Caco-2 (cell line): ENCODE measurements around the gene SDK2. TPM values are rescaled to one million over a fixed set of nuclear protein-coding genes. Genes with fewer than 3 reads are reported as not detected.

Experiments used
- BruUV-seq: library from RNA; stranded (reverse); fragments of 400-500 nt; replicated peaks from 2 replicates; lab custom pipeline; 2021; lab: Mats Ljungman, UMichigan
- CTCF ChIA-PET: fragments of 300-600 bp; sonication (Branson Sonifier 250); formaldehyde crosslinking; loops from one replicate; lab custom pipeline; 2022; ENCODE audit warnings: antibody characterized with exemption; lab: Charles Lee
- POLR2A ChIA-PET: fragments of 300-600 bp; sonication (Branson Sonifier 250); formaldehyde crosslinking; loops from one replicate; lab custom pipeline; 2022; ENCODE audit warnings: antibody characterized with exemption; lab: Charles Lee
- DNase-seq, 2 experiments: peaks; one replicate each; pipeline versions ENCODE4 v3.0.0 to v3.0.0-alpha.2; 2020 to 2022
- H3K27me3 ChIP-seq: replicated peaks from 2 replicates; pipeline ENCODE4 v1.6.0; 2011; ENCODE audit warnings: low read length; ENCODE audit not compliant: control insufficient read depth, insufficient read depth
- H3K36me3 ChIP-seq: 2 replicates; pipeline ENCODE4 v1.5.1; 2011; ENCODE audit warnings: low read length; ENCODE audit not compliant: control insufficient read depth, insufficient read depth
- H3K4me1 ChIP-seq: fragments of 250-450 bp; sonication (Bioruptor Pico); 2 replicates; pipeline ENCODE4 v1.5.1; 2020; ENCODE audit warnings: mild to moderate bottlenecking
- H3K4me3 ChIP-seq: 2 replicates; pipeline ENCODE4 v1.5.1; 2011; ENCODE audit warnings: low read depth, mild to moderate bottlenecking, control low read depth, low read length
- H3K9me3 ChIP-seq: fragments of 250-450 bp; sonication (Bioruptor Pico); 2 replicates; pipeline ENCODE4 v1.5.1; 2020; ENCODE audit warnings: mild to moderate bottlenecking, moderate library complexity
- H3K27ac Mint-ChIP-seq: one replicate; pipeline ENCODE4 v1.8.0; 2022; ENCODE audit warnings: mixed read lengths; ENCODE audit not compliant: unreplicated experiment
- H3K27me3 Mint-ChIP-seq: one replicate; pipeline ENCODE4 v1.8.0; 2022; ENCODE audit warnings: mixed read lengths; ENCODE audit not compliant: insufficient read depth, unreplicated experiment
- H3K36me3 Mint-ChIP-seq: one replicate; pipeline ENCODE4 v1.8.0; 2022; ENCODE audit warnings: mild to moderate bottlenecking, mixed read lengths; ENCODE audit not compliant: insufficient read depth, unreplicated experiment
- H3K4me1 Mint-ChIP-seq: one replicate; pipeline ENCODE4 v1.8.0; 2022; ENCODE audit warnings: low read depth, mixed read lengths; ENCODE audit not compliant: unreplicated experiment
- H3K4me3 Mint-ChIP-seq: one replicate; pipeline ENCODE4 v1.8.0; 2022; ENCODE audit warnings: mild to moderate bottlenecking, moderate library complexity, mixed read lengths; ENCODE audit not compliant: unreplicated experiment
- H3K9me3 Mint-ChIP-seq: one replicate; pipeline ENCODE4 v1.8.0; 2022; ENCODE audit warnings: mixed read lengths; ENCODE audit not compliant: unreplicated experiment
- intact Hi-C: fragments of 100-400 bp; cut with micrococcal nuclease; formaldehyde crosslinking; loops from one replicate; pipeline ENCODE4 v1.10.0; 2022; ENCODE audit not compliant: unreplicated experiment
- total RNA-seq: library from RNA; stranded (reverse); gene quantifications from 2 replicates; pipeline ENCODE4 v1.2.3, GENCODE V29; 2022
- TF ChIP-seq, protein P1 (sequence below), 2 experiments: fragments of 200-600 bp in 1 of 2; IDR thresholded peaks; 1 replicate in 1 of 2; 2 replicates in 1 of 2; pipeline versions ENCODE4 v1.5.1 to v1.8.0; 2011 to 2022; ENCODE audit warnings: antibody characterized with exemption in 1 of 2, control low read depth in 1 of 2, inconsistent platforms in 1 of 2, low read depth in 1 of 2, low read length in 1 of 2, mild to moderate bottlenecking in 1 of 2, moderate library complexity in 1 of 2; ENCODE audit not compliant: insufficient read depth in 1 of 2, severe bottlenecking in 1 of 2, unreplicated experiment in 1 of 2

Gene SDK2
- total RNA-seq, 1 experiment from 2014 or later = 0.09 TPM

DNA sequence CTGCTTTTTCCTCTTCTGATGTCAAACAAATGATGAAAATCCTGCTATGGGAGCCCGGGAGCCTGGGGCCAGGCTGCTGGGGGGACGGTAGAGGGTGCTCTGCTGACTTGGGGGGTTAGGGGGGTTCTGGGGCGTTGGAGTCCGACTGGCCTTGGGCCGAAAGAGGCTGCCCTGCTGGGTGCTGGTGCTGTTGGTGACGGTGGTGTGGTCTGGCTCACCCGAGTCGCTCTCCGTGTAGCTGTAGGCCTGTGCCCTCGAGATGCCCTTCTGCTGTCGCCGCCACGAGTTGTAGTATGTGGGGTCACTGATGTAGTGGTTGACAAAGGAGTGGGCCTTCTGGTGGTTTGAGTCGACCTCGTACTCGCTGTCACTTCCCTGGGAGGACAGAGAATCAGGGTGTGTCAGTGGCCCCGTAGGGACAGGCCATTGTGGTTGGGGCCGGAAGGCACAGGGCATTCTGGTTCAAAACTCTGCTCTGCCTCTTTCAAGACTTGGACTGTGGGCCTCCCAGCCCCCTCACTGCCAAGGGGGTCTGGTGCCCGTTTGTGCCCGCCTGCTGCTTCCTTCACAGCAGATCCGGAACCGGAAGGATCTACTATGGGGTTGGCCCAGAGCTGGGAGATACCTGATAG is 305.6 kb downstream of the SDK2 start:
- Histone ChIP-seq H3K36me3 (no peaks in the 10 kb centered on the region), H3K4me1 (no peaks in the 10 kb centered on the region), H3K9me3 (no peaks in the 10 kb centered on the region), H3K4me3 (no peak overlapping the region), H3K27me3 (no peaks in the 10 kb centered on the region)
- no peak overlapping the region for H3K4me3 Mint-ChIP-seq
- no peak overlapping the region for H3K27ac Mint-ChIP-seq
- TF ChIP-seq, protein P1, sequence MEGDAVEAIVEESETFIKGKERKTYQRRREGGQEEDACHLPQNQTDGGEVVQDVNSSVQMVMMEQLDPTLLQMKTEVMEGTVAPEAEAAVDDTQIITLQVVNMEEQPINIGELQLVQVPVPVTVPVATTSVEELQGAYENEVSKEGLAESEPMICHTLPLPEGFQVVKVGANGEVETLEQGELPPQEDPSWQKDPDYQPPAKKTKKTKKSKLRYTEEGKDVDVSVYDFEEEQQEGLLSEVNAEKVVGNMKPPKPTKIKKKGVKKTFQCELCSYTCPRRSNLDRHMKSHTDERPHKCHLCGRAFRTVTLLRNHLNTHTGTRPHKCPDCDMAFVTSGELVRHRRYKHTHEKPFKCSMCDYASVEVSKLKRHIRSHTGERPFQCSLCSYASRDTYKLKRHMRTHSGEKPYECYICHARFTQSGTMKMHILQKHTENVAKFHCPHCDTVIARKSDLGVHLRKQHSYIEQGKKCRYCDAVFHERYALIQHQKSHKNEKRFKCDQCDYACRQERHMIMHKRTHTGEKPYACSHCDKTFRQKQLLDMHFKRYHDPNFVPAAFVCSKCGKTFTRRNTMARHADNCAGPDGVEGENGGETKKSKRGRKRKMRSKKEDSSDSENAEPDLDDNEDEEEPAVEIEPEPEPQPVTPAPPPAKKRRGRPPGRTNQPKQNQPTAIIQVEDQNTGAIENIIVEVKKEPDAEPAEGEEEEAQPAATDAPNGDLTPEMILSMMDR (IDR thresholded peaks at IDR 0.05; ENCODE audit: insufficient read depth in 1 of 2, low read depth in 1 of 2, low read length in 1 of 2, severe bottlenecking in 1 of 2, unreplicated experiment in 1 of 2) = no peak
- H3K4me1 Mint-ChIP-seq = no peaks in the 10 kb centered on the region
- ChIA-PET POLR2A (no interaction called here), CTCF (interaction anchor here (1.1 kb wide), 1 partner anchor 11 kb away, joined by 3 read pairs; no protein-coding TSS in a partner anchor)
- H3K9me3 Mint-ChIP-seq = no peaks in the 10 kb centered on the region
- H3K36me3 Mint-ChIP-seq = no peaks in the 10 kb centered on the region
- no peak for DNase-seq
- intact Hi-C loops = no loop called here
- BruUV-seq = no TSS peak
- H3K27me3 Mint-ChIP-seq = no peaks in the 10 kb centered on the region

DNA sequence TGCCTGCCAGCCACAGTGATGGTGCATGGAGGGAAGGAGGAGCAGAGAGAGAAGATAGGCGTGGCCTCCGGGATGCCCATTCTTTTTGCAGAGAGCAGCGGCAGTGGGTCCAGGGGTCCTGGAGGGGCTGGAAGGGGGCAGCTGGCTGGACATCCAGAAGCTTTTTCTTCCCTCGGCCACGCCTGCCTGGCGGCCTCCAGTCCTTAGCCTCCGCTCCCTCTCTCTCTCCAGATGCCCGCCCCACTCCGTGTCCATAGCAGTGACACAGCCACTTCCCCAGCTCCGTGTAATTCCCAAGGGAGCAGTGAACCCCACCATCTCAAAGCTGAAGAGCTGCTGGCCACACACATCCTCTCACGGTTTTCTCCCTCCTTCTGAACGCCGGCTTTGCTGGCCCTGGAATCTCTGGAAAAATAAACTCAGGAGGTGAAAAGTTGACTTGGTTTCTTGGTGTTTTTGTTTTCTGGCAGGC is 306.2 kb downstream of the SDK2 start:
- CTCF ChIA-PET = no interaction called here

DNA sequence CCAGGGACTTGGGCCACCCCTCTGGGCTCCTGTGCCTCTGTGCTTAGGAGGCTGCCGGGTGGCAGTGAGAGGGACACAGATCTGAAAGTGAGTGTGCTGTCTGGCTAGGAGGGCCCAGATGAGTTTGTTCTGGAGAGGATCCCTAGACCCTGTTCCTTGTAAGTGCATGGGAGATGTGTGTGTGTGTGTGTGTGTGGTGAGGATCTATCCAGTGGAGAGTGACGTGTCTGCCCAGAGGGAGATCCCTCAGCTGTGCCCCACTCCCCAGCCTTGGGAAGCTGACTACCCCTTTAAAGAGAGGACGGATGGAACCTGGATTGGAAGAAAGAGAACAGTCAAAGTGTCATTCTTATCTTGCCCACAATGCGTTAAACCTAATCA is 306.9 kb downstream of the SDK2 start:
- H3K9me3 Mint-ChIP-seq = no peaks in the 10 kb centered on the region
- H3K4me3 Mint-ChIP-seq = no peak overlapping the region
- no peaks in the 10 kb centered on the region for H3K27me3 ChIP-seq
- BruUV-seq = no TSS peak
- no peaks in the 10 kb centered on the region for H3K4me1 ChIP-seq
- no peaks in the 10 kb centered on the region for H3K27me3 Mint-ChIP-seq
- ChIA-PET CTCF (no interaction called here), POLR2A (no interaction called here)
- no peak for DNase-seq
- no peaks in the 10 kb centered on the region for H3K36me3 Mint-ChIP-seq
- TF ChIP-seq, protein P1 (IDR thresholded peaks at IDR 0.05; ENCODE audit: insufficient read depth in 1 of 2, low read depth in 1 of 2, low read length in 1 of 2, severe bottlenecking in 1 of 2, unreplicated experiment in 1 of 2) = no peak
- H3K4me3 ChIP-seq = no peak overlapping the region
- H3K4me1 Mint-ChIP-seq = no peaks in the 10 kb centered on the region
- intact Hi-C loops = no loop called here
- no peaks in the 10 kb centered on the region for H3K9me3 ChIP-seq
- no peak overlapping the region for H3K27ac Mint-ChIP-seq
- H3K36me3 ChIP-seq = no peaks in the 10 kb centered on the region

More for the DNA sequence above, 306.2 kb downstream of the SDK2 start:
- no peaks in the 10 kb centered on the region for H3K27me3 Mint-ChIP-seq
- DNase-seq = no peak
- no peaks in the 10 kb centered on the region for H3K36me3 Mint-ChIP-seq
- intact Hi-C loops = no loop called here
- Histone ChIP-seq H3K36me3 (no peaks in the 10 kb centered on the region), H3K27me3 (no peaks in the 10 kb centered on the region), H3K4me3 (no peak overlapping the region), H3K4me1 (no peaks in the 10 kb centered on the region), H3K9me3 (no peaks in the 10 kb centered on the region)
- H3K9me3 Mint-ChIP-seq = no peaks in the 10 kb centered on the region
- no peak overlapping the region for H3K27ac Mint-ChIP-seq
- TF ChIP-seq, protein P1 (IDR thresholded peaks at IDR 0.05; ENCODE audit: insufficient read depth in 1 of 2, low read depth in 1 of 2, low read length in 1 of 2, severe bottlenecking in 1 of 2, unreplicated experiment in 1 of 2) = no peak
- no peak overlapping the region for H3K4me3 Mint-ChIP-seq
- no TSS peak for BruUV-seq
- POLR2A ChIA-PET = no interaction called here
- H3K4me1 Mint-ChIP-seq = no peaks in the 10 kb centered on the region
